ENCODE results near the gene VWF.
"Not testable (repeated sequence)": the region's sequence is repeated elsewhere in the genome, so short reads cannot be mapped to it uniquely, and the experiment has no call there.

DNA sequence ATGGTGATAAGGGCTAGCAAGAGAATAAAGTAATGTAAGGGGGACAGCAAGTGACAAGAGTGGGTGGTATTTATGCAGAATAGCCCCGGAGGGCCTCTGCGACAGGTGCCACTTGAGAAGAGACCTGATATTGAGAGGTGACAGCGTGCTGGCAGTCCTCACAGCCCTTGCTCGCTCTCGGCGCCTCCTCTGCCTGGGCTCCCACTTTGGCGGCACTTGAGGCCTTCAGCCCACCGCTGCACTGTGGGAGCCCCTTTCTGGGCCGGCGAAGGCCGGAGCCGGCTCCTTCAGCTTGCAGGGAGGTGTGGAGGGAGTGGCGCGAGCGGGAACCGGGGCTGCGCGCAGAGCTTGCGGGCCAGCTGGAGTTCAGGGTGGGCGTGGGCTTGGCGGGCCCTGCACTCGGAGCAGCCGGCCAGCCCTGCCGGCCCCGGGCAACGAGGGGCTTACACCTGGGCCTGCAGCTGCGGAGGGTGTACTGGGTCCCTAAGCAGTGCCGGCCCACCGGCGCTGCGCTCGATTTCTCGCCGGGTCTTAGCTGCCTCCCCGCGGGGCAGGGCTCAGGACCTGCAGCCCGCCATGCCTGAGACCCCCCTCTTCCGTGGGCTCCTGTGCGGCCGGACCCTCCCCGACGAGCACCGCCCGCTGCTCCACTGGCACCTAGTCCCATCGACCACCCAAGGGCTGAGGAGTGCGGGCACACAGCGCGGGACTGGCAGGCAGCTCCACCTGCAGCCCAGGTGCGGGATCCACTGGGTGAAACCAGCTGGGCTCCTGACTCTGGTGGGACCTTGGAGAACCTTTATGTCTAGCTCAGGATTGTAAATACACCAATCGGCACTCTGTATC, 34.9 kb upstream of the VWF start:
- TF ChIP-seq, protein P1, sequence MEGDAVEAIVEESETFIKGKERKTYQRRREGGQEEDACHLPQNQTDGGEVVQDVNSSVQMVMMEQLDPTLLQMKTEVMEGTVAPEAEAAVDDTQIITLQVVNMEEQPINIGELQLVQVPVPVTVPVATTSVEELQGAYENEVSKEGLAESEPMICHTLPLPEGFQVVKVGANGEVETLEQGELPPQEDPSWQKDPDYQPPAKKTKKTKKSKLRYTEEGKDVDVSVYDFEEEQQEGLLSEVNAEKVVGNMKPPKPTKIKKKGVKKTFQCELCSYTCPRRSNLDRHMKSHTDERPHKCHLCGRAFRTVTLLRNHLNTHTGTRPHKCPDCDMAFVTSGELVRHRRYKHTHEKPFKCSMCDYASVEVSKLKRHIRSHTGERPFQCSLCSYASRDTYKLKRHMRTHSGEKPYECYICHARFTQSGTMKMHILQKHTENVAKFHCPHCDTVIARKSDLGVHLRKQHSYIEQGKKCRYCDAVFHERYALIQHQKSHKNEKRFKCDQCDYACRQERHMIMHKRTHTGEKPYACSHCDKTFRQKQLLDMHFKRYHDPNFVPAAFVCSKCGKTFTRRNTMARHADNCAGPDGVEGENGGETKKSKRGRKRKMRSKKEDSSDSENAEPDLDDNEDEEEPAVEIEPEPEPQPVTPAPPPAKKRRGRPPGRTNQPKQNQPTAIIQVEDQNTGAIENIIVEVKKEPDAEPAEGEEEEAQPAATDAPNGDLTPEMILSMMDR (IDR thresholded peaks at IDR 0.05; ENCODE audit: low read length): not testable (repeated sequence)
- not testable (repeated sequence) for TF ChIP-seq EZH2 (IDR thresholded peaks at IDR 0.05; ENCODE audit: borderline replicate concordance, low read length)

Measured in OCI-LY1 (cell line).